ENCODE data around the gene SNTB2. TPM values are rescaled to one million over a fixed set of nuclear protein-coding genes. Genes with fewer than 3 reads are reported as not detected.

Gene SNTB2
- total and polyA plus RNA-seq, 2 of the 8 experiments (the other 6 are each of a cell fraction or from before 2014, with no cell fraction given), result 6.0 to 16.1 TPM

GRCh38 chr16:69239851-69240250, 52.9 kb downstream of the SNTB2 start:
- POLR2A ChIA-PET (ENCODE audit: partially characterized antibody), result interaction anchor here (0.6 to 0.9 kb wide), 2 partner anchors 22 to 212 kb away, joined by 4 read pairs; no protein-coding TSS in a partner anchor
- Histone ChIP-seq H4K20me1 (replicated peaks in 1 of 2; ENCODE audit: control insufficient read depth in 1 of 2, insufficient read depth in 2 of 2, low read length in 2 of 2) (no peaks in the 10 kb centered on the region), H3K18ac (ENCODE audit: extremely low read depth, low read length) (no peak overlapping the region), H3K23me2 (ENCODE audit: low read depth, low read length) (no peaks in the 10 kb centered on the region), H3K4me1 (replicated peaks in 1 of 4; ENCODE audit: control insufficient read depth in 3 of 4, insufficient read depth in 4 of 4, low read length in 3 of 4) (no peaks in the 10 kb centered on the region), H2BK20ac (ENCODE audit: low read length) (no peak overlapping the region), H2AFZ (ENCODE audit: low read length) (no peak overlapping the region), H3K79me2 (ENCODE audit: control insufficient read depth in 1 of 2, insufficient read depth in 2 of 2, low read length in 2 of 2) (peaks cover 0 to 3% of the 10 kb centered on the region in 2 experiments; a peak in 1 of 4 replicates), H3K27me3 (replicated peaks in 1 of 4; ENCODE audit: control insufficient read depth in 3 of 4, extremely low read depth in 1 of 4, insufficient read depth in 3 of 4, low read length in 3 of 4) (no peaks in the 10 kb centered on the region), H4K5ac (ENCODE audit: insufficient read length, low read depth, low read length) (no peak overlapping the region), H3K9me3 (ENCODE audit: insufficient read depth in 2 of 2, low read depth in 1 of 2, low read length in 1 of 2) (no peaks in the 10 kb centered on the region), H3K36me3 (ENCODE audit: control insufficient read depth in 2 of 4, insufficient read depth in 4 of 4, low read length in 3 of 4) (no peaks in the 10 kb centered on the region), H3K27ac (ENCODE audit: low read depth, low read length) (no peak overlapping the region), H2AK5ac (ENCODE audit: low read depth, low read length) (no peak overlapping the region), H3K23ac (ENCODE audit: insufficient read length) (no peak overlapping the region), H3K4me2 (ENCODE audit: insufficient read depth in 1 of 2, low read depth in 2 of 2, low read length in 2 of 2) (no peak overlapping the region), H2BK5ac (ENCODE audit: low read depth, low read length) (no peak overlapping the region), H4K8ac (ENCODE audit: extremely low read depth, insufficient read depth, low read length) (no peak overlapping the region), H3K14ac (ENCODE audit: insufficient read length) (no peak overlapping the region), H3K4ac (replicated peaks; ENCODE audit: insufficient read length, low read depth, low read length) (no peak overlapping the region), H3K4me3 (ENCODE audit: extremely low read depth in 1 of 4, insufficient read depth in 2 of 4, low read depth in 3 of 4, low read length in 4 of 4) (no peak overlapping the region), H4K91ac (replicated peaks; ENCODE audit: insufficient read length, low read length) (no peak overlapping the region), H3K56ac (replicated peaks; ENCODE audit: insufficient read length, low read depth, low read length) (no peak overlapping the region), H2BK15ac (ENCODE audit: low read length) (no peak overlapping the region), H2BK12ac (ENCODE audit: low read depth, low read length) (no peak overlapping the region), H2BK120ac (replicated peaks; ENCODE audit: low read depth, low read length) (no peak overlapping the region), H3K79me1 (ENCODE audit: low read depth, low read length) (no peaks in the 10 kb centered on the region; the same call in 1 of the 2 replicates), H3K9ac (replicated peaks in 1 of 4; ENCODE audit: extremely low read depth in 1 of 4, low read depth in 3 of 4, low read length in 3 of 4) (no peak overlapping the region)
- 97% methylated on average over 1 of the region's 1 CpG; no CpG with 5 or more reads in 1 of the 2 experiments for WGBS, 2 experiments (ENCODE audit: extremely low coverage in 1 of 2, insufficient coverage in 1 of 2, insufficient read length in 1 of 2, insufficient replicate concordance in 2 of 2, low coverage in 1 of 2, low lambda C conversion rate in 2 of 2, missing lambda C conversion rate in 1 of 2)
- CTCF ChIA-PET (ENCODE audit: partially characterized antibody), result no interaction called here
- FAIRE-seq (no peak), DNase-seq (ENCODE audit: low read depth in 1 of 2, low spot score in 2 of 2) (no peak)
- no peak for TF ChIP-seq TEAD4 (IDR thresholded peaks at IDR 0.05; ENCODE audit: low read depth, low read length)
- TF ChIP-seq FOSL1 (IDR thresholded peaks at IDR 0.05; ENCODE audit: insufficient read depth, low read depth, low read length), result no peak
- no peak for TF ChIP-seq ATF3 (IDR thresholded peaks at IDR 0.05; ENCODE audit: insufficient read depth, low read depth, low read length)
- TF ChIP-seq EZH2 (IDR thresholded peaks at IDR 0.05; ENCODE audit: low read depth, low read length, severe bottlenecking), result no peak
- TF ChIP-seq RXRA (IDR thresholded peaks at IDR 0.05; ENCODE audit: insufficient read depth, low read depth, low read length), result no peak
- TF ChIP-seq HDAC6 (IDR thresholded peaks at IDR 0.05; ENCODE audit: low read depth, low read length), result no peak
- no peak for TF ChIP-seq CBX5 (IDR thresholded peaks at IDR 0.05; ENCODE audit: low read depth, low read length)
- TF ChIP-seq POLR2AphosphoS5 (IDR thresholded peaks at IDR 0.05; ENCODE audit: low read depth, low read length), result no peak
- TF ChIP-seq POU5F1 (IDR thresholded peaks at IDR 0.05; ENCODE audit: low read depth, low read length), result no peak
- TF ChIP-seq, protein P1, sequence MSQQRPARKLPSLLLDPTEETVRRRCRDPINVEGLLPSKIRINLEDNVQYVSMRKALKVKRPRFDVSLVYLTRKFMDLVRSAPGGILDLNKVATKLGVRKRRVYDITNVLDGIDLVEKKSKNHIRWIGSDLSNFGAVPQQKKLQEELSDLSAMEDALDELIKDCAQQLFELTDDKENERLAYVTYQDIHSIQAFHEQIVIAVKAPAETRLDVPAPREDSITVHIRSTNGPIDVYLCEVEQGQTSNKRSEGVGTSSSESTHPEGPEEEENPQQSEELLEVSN (IDR thresholded peaks at IDR 0.05), result no peak
- TF ChIP-seq ASH2L (IDR thresholded peaks at IDR 0.05; ENCODE audit: low read length), result no peak
- TF ChIP-seq KDM4A (IDR thresholded peaks at IDR 0.05; ENCODE audit: low read depth, low read length, severe bottlenecking), result no peak
- TF ChIP-seq SP4 (IDR thresholded peaks at IDR 0.05; ENCODE audit: low read length), result no peak
